T47D (cell line): Measurements from ENCODE around the gene PNLDC1.
"Not testable (repeated sequence)": the region's sequence is repeated elsewhere in the genome, so short reads cannot be mapped to it uniquely, and the experiment has no call there.

Experiments used
- DNase-seq, 2 experiments: peaks; one replicate each; pipeline versions ENCODE4 v3.0.0 to v3.0.0-alpha.2; 2011 to 2012; ENCODE audit warnings: low read depth in 1 of 2, low spot score in 1 of 2
- JUND ChIP-seq: IDR thresholded peaks from 2 replicates; pipeline ENCODE4 v1.6.1; 2012; ENCODE audit warnings: low read depth
- in situ Hi-C: cut with HindIII; loops from 2 replicates; pipeline ENCODE4 v1.10.0; 2016; ENCODE audit warnings: low sequenced_read_pairs, low pct_unique_long_range_greater_than_20kb

PNLDC1 gene

DNA sequence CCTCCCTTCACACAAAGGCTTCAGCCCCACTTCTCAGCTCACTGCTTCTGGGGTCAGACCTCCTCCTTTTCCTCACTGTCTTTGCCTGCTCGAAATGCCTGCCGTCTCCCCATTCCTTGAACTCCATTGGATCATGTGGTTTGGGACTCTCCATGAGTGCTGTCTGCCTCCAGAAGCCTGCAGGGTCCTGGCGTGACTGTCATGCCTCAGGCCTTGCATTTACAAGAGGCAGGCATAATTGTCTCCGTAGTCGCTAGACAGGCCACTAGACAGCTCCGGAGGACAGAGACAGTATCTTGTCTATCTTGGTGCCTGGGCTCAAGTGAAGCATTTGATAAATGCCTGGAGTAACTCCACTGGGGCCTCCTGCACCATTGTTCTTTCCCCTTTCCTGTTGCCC, 15.3 kb downstream of the PNLDC1 start:
- in situ Hi-C loops, result no loop called here
- no peak for DNase-seq
- no peak for TF ChIP-seq JUND

GRCh38 chr6:159816775-159817174, 16.7 kb downstream of the PNLDC1 start:
- in situ Hi-C loops, DNase-seq: not testable (repeated sequence)

DNA sequence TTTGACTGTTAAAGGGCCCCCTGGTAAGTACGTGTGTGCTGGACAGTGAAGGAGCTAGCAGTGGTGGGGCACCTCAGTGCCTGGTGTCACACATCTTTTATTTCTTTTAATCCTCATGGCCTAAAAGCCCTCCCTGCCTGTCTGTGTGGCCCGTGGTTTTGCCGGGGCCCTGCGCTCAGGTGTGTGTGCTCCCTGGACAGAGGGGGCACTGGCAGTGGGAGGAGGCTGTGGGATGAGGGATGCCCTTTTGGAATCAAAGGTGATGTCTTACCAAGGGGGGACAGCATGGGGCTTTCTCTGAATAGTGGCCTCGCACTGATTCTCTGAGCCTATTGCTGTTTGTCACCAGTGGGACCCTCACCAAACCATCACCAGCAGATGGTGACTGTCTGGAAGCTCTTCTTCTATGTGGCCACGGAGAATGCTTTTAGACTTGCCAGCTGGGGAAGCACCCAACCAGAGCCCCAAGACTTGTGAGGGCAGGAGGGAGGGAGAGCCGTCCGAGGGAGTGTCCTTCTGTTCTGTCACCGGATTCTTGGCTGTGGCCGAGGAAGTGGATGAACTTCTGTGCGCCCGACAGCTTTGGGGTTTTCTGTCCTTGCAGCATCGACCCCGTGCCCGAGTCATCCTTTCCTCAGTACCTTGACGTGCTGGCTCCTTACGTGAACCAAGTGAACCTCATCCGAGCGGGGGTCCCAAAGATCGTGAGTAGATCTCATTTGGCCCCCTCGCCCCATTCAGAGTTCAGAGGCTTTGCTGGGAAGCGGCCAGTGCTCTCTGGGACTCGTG, 18.1 kb downstream of the PNLDC1 start:
- DNase-seq, result no peak
- in situ Hi-C loops, result no loop called here
- TF ChIP-seq JUND, result no peak

DNA sequence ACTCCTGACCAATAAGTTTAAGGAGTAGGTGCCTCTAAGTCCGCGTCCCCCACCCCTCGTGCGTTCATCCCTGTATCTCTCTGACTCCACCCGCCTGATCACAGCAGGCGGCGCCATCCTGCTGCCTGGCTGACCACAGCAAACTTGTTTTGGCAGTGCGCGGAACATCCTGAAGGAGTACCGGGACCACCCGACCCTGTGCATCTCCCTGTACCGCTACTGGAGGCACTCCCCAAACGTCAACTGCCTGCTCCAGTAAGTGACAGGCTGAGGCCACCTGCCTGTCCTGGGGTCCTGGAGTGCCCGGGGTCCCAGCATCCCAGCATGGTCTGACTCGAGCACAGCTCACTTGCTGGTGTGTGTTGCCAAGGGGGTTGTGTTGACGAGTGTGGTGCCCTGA, 19.0 kb downstream of the PNLDC1 start:
- TF ChIP-seq JUND, result no peak
- DNase-seq, result no peak
- in situ Hi-C loops, result no loop called here

DNA sequence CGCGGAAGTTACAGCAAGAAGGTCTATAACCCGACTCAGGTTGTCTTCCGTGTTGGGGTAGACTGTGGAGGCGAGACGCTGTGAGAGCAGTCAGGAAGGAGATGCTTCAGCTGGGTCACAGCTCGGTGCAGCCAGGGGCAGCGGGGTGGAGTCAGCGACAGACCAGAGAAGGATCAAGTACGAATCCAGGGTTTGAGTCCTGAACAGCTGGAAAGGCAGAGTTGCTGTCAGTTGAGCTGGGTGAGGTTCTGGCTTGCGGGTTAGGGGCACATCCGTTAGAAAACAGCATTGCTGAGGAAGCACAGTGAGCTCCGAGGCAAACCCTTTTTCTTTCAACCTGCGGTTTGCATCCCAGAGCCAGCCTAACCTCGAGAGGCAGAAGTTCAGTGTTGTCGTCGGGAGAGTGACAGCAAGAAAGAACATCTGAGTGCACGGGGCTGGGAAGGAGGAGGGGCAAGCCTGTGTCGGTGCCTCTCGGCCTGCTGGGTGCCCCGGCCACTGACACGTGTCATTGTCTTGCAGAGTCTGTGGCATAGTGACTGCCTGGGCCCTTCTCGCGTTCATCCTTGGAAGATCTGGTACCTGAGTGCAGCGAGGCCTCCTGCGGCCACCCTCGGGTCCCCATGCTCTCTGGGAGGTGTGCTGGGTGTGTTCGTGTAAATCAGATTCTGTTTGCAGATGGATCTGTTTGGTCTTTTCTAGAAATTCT, 20.0 kb downstream of the PNLDC1 start:
- TF ChIP-seq JUND, result no peak
- no peak for DNase-seq
- in situ Hi-C loops, result no loop called here

DNA sequence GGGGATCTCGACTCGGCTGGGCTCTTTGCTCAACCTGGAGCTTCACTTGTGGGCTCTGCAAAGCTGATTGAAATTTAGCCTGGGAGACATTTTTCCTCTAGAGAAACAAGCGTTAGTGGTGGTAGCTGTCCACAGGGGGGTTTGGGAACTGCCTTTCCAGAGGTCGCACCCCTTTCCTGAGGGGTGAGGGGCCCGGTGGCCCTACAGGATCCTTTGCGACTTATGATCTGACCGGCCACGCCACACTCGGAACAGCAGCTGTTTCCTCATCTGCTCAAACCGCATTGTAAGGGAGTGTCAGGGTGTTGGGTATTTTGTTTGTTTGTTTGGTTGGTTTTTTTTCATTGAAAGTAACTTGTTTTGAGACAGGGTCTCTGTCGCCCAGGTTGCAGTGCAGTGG, 21.0 kb downstream of the PNLDC1 start:
- DNase-seq, result no peak
- no peak for TF ChIP-seq JUND
- in situ Hi-C loops, result no loop called here

DNA sequence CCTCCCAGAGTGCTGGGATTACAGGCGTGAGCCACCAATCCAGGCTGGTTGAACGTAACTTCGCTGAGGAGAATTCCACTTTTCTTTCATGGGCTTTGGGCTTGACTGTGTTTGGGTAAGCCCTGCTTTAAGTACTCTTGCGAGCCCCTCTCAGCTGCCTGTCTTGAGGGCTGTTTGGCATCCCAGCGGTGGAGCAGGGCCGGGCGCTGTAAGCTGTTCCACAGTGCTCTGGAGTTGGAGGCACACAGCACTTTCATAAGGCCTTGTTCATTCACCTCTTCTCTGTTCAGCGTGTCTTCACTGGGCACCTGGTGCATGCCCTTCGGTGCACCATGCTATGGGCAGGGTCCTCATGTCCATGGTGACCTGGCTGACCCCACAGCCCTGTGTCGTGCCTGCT, 21.6 kb downstream of the PNLDC1 start:
- in situ Hi-C loops, result no loop called here
- TF ChIP-seq JUND, result no peak
- no peak for DNase-seq

- in situ Hi-C loops, result no loop called here
- TF ChIP-seq JUND, result no peak
- DNase-seq, result no peak
Observed at GRCh38 chr6:159823953-159824352, 23.9 kb downstream of the PNLDC1 start.

- in situ Hi-C loops, DNase-seq: not testable (repeated sequence)
Observed at GRCh38 chr6:159824690-159825089, 24.6 kb downstream of the PNLDC1 start.

- TF ChIP-seq JUND, result no peak
- in situ Hi-C loops, result no loop called here
- no peak for DNase-seq
Observed at GRCh38 chr6:159826004-159826403, 25.9 kb downstream of the PNLDC1 start.

GRCh38 chr6:159826968-159827647, 27.0 kb downstream of the PNLDC1 start:
- DNase-seq, result no peak
- in situ Hi-C loops, result no loop called here
- no peak for TF ChIP-seq JUND

DNA sequence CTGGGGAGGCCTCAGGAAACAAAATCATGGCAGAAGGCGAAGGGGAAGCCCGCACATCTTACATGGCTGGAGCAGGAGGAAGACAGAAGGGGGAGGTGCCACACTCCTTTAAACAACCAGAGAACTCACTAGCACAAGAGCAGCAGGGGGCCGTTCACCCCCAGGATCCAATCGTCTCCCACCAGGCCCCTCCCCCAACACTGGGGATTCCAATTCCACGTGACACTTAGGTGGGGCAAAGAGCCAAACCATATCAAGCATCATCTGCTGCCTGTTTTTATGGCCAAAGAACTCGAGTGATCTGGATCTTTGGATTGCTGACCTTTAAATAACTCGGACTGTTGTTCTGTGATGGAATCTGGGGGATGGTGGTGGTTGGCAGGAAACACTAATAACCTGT, 28.0 kb downstream of the PNLDC1 start:
- in situ Hi-C loops, result no loop called here
- no peak for DNase-seq

GRCh38 chr6:159829526-159829925, 29.4 kb downstream of the PNLDC1 start:
- in situ Hi-C loops, result no loop called here
- TF ChIP-seq JUND, result no peak
- no peak for DNase-seq

More for the DNA sequence above, 28.0 kb downstream of the PNLDC1 start:
- no peak for TF ChIP-seq JUND
